HG03039 (cell line): ENCODE measurements around the gene THSD4.

Experiments
- ATAC-seq: cut with Tn5 transposase; IDR thresholded peaks from one replicate; pipeline ENCODE4 v1.9.1; 2021; ENCODE audit warnings: mild to moderate bottlenecking, moderate library complexity; ENCODE audit not compliant: unreplicated experiment

THSD4 gene

GRCh38 chr15:71565006-71565405 is 449.7 kb downstream of the THSD4 start:
- ATAC-seq = no peak

GRCh38 chr15:71565631-71566160 is 450.4 kb downstream of the THSD4 start:
- no peak for ATAC-seq

- no peak for ATAC-seq
Observed at GRCh38 chr15:71566226-71566625, 451.0 kb downstream of the THSD4 start.

GRCh38 chr15:71567173-71567572 is 451.9 kb downstream of the THSD4 start:
- no peak for ATAC-seq

- no peak for ATAC-seq
Observed at GRCh38 chr15:71568227-71568626, 453.0 kb downstream of the THSD4 start.

GRCh38 chr15:71570736-71571135 is 455.5 kb downstream of the THSD4 start:
- ATAC-seq = no peak

GRCh38 chr15:71571641-71572040 is 456.4 kb downstream of the THSD4 start:
- no peak for ATAC-seq

- no peak for ATAC-seq
Observed at GRCh38 chr15:71572452-71573053, 457.3 kb downstream of the THSD4 start.

GRCh38 chr15:71573599-71573998 is 458.3 kb downstream of the THSD4 start:
- ATAC-seq = no peak

GRCh38 chr15:71575474-71576045 is 460.3 kb downstream of the THSD4 start:
- no peak for ATAC-seq

GRCh38 chr15:71577071-71577470 is 461.8 kb downstream of the THSD4 start:
- no peak for ATAC-seq

- ATAC-seq = no peak
Observed at GRCh38 chr15:71581398-71581930, 466.2 kb downstream of the THSD4 start.

- no peak for ATAC-seq
Observed at GRCh38 chr15:71585159-71585558, 469.9 kb downstream of the THSD4 start.

- no peak for ATAC-seq
Observed at GRCh38 chr15:71586463-71586862, 471.2 kb downstream of the THSD4 start.

- ATAC-seq = no peak
Observed at GRCh38 chr15:71588746-71589145, 473.5 kb downstream of the THSD4 start.

GRCh38 chr15:71591057-71591456 is 475.8 kb downstream of the THSD4 start:
- ATAC-seq = no peak

- no peak for ATAC-seq
Observed at GRCh38 chr15:71592203-71592602, 476.9 kb downstream of the THSD4 start.

- ATAC-seq = no peak
Observed at GRCh38 chr15:71595846-71596553, 480.7 kb downstream of the THSD4 start.

GRCh38 chr15:71596672-71597071 is 481.4 kb downstream of the THSD4 start:
- no peak for ATAC-seq

GRCh38 chr15:71597126-71597525 is 481.9 kb downstream of the THSD4 start:
- no peak for ATAC-seq

GRCh38 chr15:71597637-71598036 is 482.4 kb downstream of the THSD4 start:
- ATAC-seq = no peak

GRCh38 chr15:71598741-71599140 is 483.5 kb downstream of the THSD4 start:
- ATAC-seq = no peak
